Adrenal gland (tissue), 12 donors: Measurements from ENCODE around the gene TRAPPC5. TPM values are rescaled to one million over a fixed set of nuclear protein-coding genes. Genes with fewer than 3 reads are reported as not detected.

Experiments used
- DNase-seq, 7 donors: peaks; one replicate each; pipeline ENCODE4 v3.0.0-alpha.2; 2019 to 2020
- H3K27ac ChIP-seq, 5 donors: fragments of 200-600 bp; sonication (generic) in 4 of 5; 1 replicate in 3 of 5; 2 replicates in 2 of 5; pipeline versions ENCODE4 v1.5.1 to v1.8.0; 2016 to 2020; ENCODE audit warnings: mild to moderate bottlenecking in 1 of 5
- H3K27me3 ChIP-seq: fragments of 200-600 bp; 2 replicates; pipeline ENCODE4 v1.8.0; 2021
- H3K36me3 ChIP-seq, 2 donors: fragments of 200-600 bp; replicated peaks in 1 of 2; 1 replicate in 1 of 2; 2 replicates in 1 of 2; pipeline versions ENCODE4 v1.5.1 to v1.8.0; 2018 to 2022
- H3K4me1 ChIP-seq, 2 donors: fragments of 200-600 bp; replicated peaks in 1 of 2; 1 replicate in 1 of 2; 2 replicates in 1 of 2; pipeline versions ENCODE4 v1.5.1 to v1.8.0; 2018 to 2021
- H3K4me3 ChIP-seq, 4 donors: fragments of 200-600 bp; sonication (generic) in 3 of 4; one replicate each; pipeline ENCODE4 v1.5.1; 2016 to 2018
- H3K9me3 ChIP-seq, 3 donors: fragments of 200-600 bp; sonication (generic) in 1 of 3; replicated peaks in 1 of 3; 1 replicate in 2 of 3; 2 replicates in 1 of 3; pipeline versions ENCODE4 v1.5.1 to v1.8.0; 2016 to 2021
- CTCF ChIP-seq, 6 experiments: fragments of 450-650 bp in 4 of 6; fragments of 200-600 bp in 2 of 6; sonication (generic) in 1 of 6; IDR thresholded peaks; 1 replicate in 5 of 6; 2 replicates in 1 of 6; pipeline versions ENCODE4 v1.5.1 to v1.8.0; 2016 to 2021; ENCODE audit warnings: antibody characterized with exemption in 6 of 6, mild to moderate bottlenecking in 2 of 6, moderate library complexity in 1 of 6
- POLR2A ChIP-seq, 2 donors: fragments of 450-650 bp; IDR thresholded peaks; one replicate each; pipeline ENCODE4 v1.6.1; 2017; ENCODE audit warnings: antibody characterized with exemption in 2 of 2, mild to moderate bottlenecking in 2 of 2, moderate library complexity in 1 of 2
- WGBS, 4 donors: extraction: QIAGEN DNeasy Blood & Tissue Kit in 2 of 4; methylation state at CpG; one replicate each; pipeline versions ENCODE4 v1.1.5 to v1.1.7; 2013 to 2017; 5-methylcytosine and 5-hydroxymethylcytosine counted together
- intact Hi-C, 2 donors: fragments of 100-400 bp; cut with DNase I; formaldehyde crosslinking; loops; one replicate each; pipeline versions ENCODE4 v1.14.1 to v1.15.0; 2022 to 2023
- polyA plus RNA-seq, 3 donors: library from polyadenylated mRNA; stranded (reverse); fragments of 200-250 nt in 2 of 3; fragments of 350-450 nt in 1 of 3; fragmentation: Illumina TruSeq in 1 of 3; extraction: RNeasy Lipid Tissue Mini Kit (QIAGEN cat#74804) in 1 of 3; gene quantifications; one replicate each; pipeline ENCODE4 v1.2.3, GENCODE V29; 2013 to 2014
- total RNA-seq, 9 donors: library from RNA; depleted of rRNA in 4 of 9; stranded (reverse); fragments of >200 nt in 4 of 9; fragments of 120-200 nt in 1 of 9; fragmentation: NEBNext Ultra II Directional in 1 of 9; extraction: Animal tissue kit (Norgen Biotek cat#: 25700) in 1 of 9; gene quantifications; one replicate each; pipeline versions ENCODE4 v1.1.0 to v1.2.4, GENCODE V29; 2013 to 2023
- donor health status: healthy with polysubstance abuse.
- donor health status: Bipolar disorder and iron deficiency.
- donor health status: DM: yes; HTN: yes; CAD: no.
- donor health status: DM: no; HTN: no; CAD: no.
- donor health status: DM: no; HTN: no; CAD: no.
- donor health status: DM: yes; HTN: yes; CAD: no.

TRAPPC5 gene
- total and polyA plus RNA-seq, 12 donors: 5.6 to 502 (median 153) TPM

- no peak for TF ChIP-seq CTCF (IDR thresholded peaks at IDR 0.05)
- TF ChIP-seq POLR2A (IDR thresholded peaks at IDR 0.05): no peak
- Histone ChIP-seq H3K4me1 (no peaks in the 10 kb centered on the region), H3K9me3 (no peaks in the 10 kb centered on the region), H3K36me3 (no peaks in the 10 kb centered on the region), H3K4me3 (no peak overlapping the region), H3K27ac (no peak overlapping the region), H3K27me3 (peaks cover 5% of the 10 kb centered on the region)
- WGBS, 4 donors: 69 to 83% (median 73%) methylated on average over 10 of the region's 10 CpGs
- intact Hi-C loops: no loop called here
- no peak for DNase-seq
These were observed 17.2 kb downstream of the TRAPPC5 start for GRCh38 chr19:7697721-7698287.

GRCh38 chr19:7698583-7698982 is 17.9 kb downstream of the TRAPPC5 start:
- 27 to 37% (median 29%) methylated on average over 8 to 11 of the region's 11 CpGs for WGBS, 4 donors
- peaks cover 5% of the 10 kb centered on the region for H3K27me3 ChIP-seq
- intact Hi-C loops: no loop called here

GRCh38 chr19:7699003-7699402 is 18.4 kb downstream of the TRAPPC5 start:
- no peak for TF ChIP-seq CTCF (IDR thresholded peaks at IDR 0.05)
- no peak for TF ChIP-seq POLR2A (IDR thresholded peaks at IDR 0.05)
- WGBS, 4 donors: 34 to 52% (median 43%) methylated on average over 2 of the region's 2 CpGs

More at GRCh38 chr19:7698583-7698982, 17.9 kb downstream of the TRAPPC5 start:
- Histone ChIP-seq H3K4me3 (no peak overlapping the region), H3K4me1 (no peaks in the 10 kb centered on the region), H3K27ac (no peak overlapping the region), H3K9me3 (no peaks in the 10 kb centered on the region), H3K36me3 (no peaks in the 10 kb centered on the region)
- no peak for TF ChIP-seq CTCF (IDR thresholded peaks at IDR 0.05)
- no peak for TF ChIP-seq POLR2A (IDR thresholded peaks at IDR 0.05)
- DNase-seq: no peak

GRCh38 chr19:7699417-7700401 is 19.1 kb downstream of the TRAPPC5 start:
- H3K9me3 ChIP-seq: no peaks in the 10 kb centered on the region
- H3K27ac ChIP-seq: no peak overlapping the region
- TF ChIP-seq CTCF (IDR thresholded peaks at IDR 0.05) (no peak), POLR2A (IDR thresholded peaks at IDR 0.05) (no peak)
- DNase-seq: peak in 1 of 7 donors; percentile 30
- intact Hi-C loops: no loop called here
- no peaks in the 10 kb centered on the region for H3K4me1 ChIP-seq
- peaks cover 5% of the 10 kb centered on the region for H3K27me3 ChIP-seq
- no peak overlapping the region for H3K4me3 ChIP-seq
- no peaks in the 10 kb centered on the region for H3K36me3 ChIP-seq
- WGBS, 4 donors: 52 to 61% (median 56%) methylated on average over 14 to 15 of the region's 15 CpGs

More at GRCh38 chr19:7699003-7699402, 18.4 kb downstream of the TRAPPC5 start:
- peaks cover 5% of the 10 kb centered on the region for H3K27me3 ChIP-seq
- H3K27ac ChIP-seq: no peak overlapping the region
- H3K9me3 ChIP-seq: no peaks in the 10 kb centered on the region
- intact Hi-C loops: no loop called here
- no peaks in the 10 kb centered on the region for H3K36me3 ChIP-seq
- H3K4me1 ChIP-seq: no peaks in the 10 kb centered on the region
- DNase-seq: no peak
- H3K4me3 ChIP-seq: no peak overlapping the region
